HG03565 (cell line): ENCODE data around the gene SRGAP3.

Experiments used
- ATAC-seq: cut with Tn5 transposase; IDR thresholded peaks from one replicate; pipeline ENCODE4 v1.9.1; 2021; ENCODE audit warnings: mild to moderate bottlenecking, moderate library complexity; ENCODE audit not compliant: unreplicated experiment

SRGAP3 gene

GRCh38 chr3:9067352-9067975 is 182.0 kb downstream of the SRGAP3 start:
- ATAC-seq: peak; percentile 70

- no peak for ATAC-seq
Observed at GRCh38 chr3:9066775-9067174, 182.7 kb downstream of the SRGAP3 start.

GRCh38 chr3:9066141-9066540 is 183.3 kb downstream of the SRGAP3 start:
- ATAC-seq: no peak

GRCh38 chr3:9064850-9065249 is 184.6 kb downstream of the SRGAP3 start:
- ATAC-seq: no peak

- no peak for ATAC-seq
Observed at GRCh38 chr3:9064251-9064650, 185.2 kb downstream of the SRGAP3 start.

- no peak for ATAC-seq
Observed at GRCh38 chr3:9062570-9062969, 186.9 kb downstream of the SRGAP3 start.

GRCh38 chr3:9061634-9062033 is 187.8 kb downstream of the SRGAP3 start:
- no peak for ATAC-seq

GRCh38 chr3:9059489-9060400 is 189.7 kb downstream of the SRGAP3 start:
- ATAC-seq: no peak

GRCh38 chr3:9056581-9056980 is 192.9 kb downstream of the SRGAP3 start:
- ATAC-seq: no peak

GRCh38 chr3:9047452-9048346 is 201.7 kb downstream of the SRGAP3 start:
- ATAC-seq: no peak

GRCh38 chr3:9045371-9045770 is 204.1 kb downstream of the SRGAP3 start:
- ATAC-seq: no peak

GRCh38 chr3:9043063-9043462 is 206.4 kb downstream of the SRGAP3 start:
- no peak for ATAC-seq

- ATAC-seq: no peak
Observed at GRCh38 chr3:9041626-9042025, 207.8 kb downstream of the SRGAP3 start.

- no peak for ATAC-seq
Observed at GRCh38 chr3:9040996-9041395, 208.4 kb downstream of the SRGAP3 start.

GRCh38 chr3:9037144-9037711 is 212.2 kb downstream of the SRGAP3 start:
- ATAC-seq: no peak

- ATAC-seq: no peak
Observed at GRCh38 chr3:9036404-9037131, 212.9 kb downstream of the SRGAP3 start.

GRCh38 chr3:9035961-9036360 is 213.5 kb downstream of the SRGAP3 start:
- ATAC-seq: no peak

GRCh38 chr3:9035473-9035872 is 214.0 kb downstream of the SRGAP3 start:
- ATAC-seq: no peak

GRCh38 chr3:9033867-9034266 is 215.6 kb downstream of the SRGAP3 start:
- ATAC-seq: no peak

GRCh38 chr3:9032231-9032777 is 217.1 kb downstream of the SRGAP3 start:
- no peak for ATAC-seq
